K562 (cell line): ENCODE data around the gene DSC1. TPM values are rescaled to one million over a fixed set of nuclear protein-coding genes. Genes with fewer than 3 reads are reported as not detected.

Experiments
- ATAC-seq: fragments of 200-7000 bp; cut with Tn5 transposase; 3 replicates; pipeline ENCODE4 v1.9.1; 2020; ENCODE audit warnings: moderate library complexity
- BruUV-seq: library from RNA; stranded (reverse); fragments of 400-500 nt; replicated peaks from 2 replicates; lab custom pipeline; 2021; lab: Mats Ljungman, UMichigan
- CTCF ChIA-PET: fragments of 300-600 bp; formaldehyde crosslinking; extraction: SDS; loops from one replicate; lab custom pipeline; 2021; ENCODE audit warnings: low intra/inter-chr PET ratio; lab: Yijun Ruan, JAX
- POLR2A ChIA-PET: fragments of 300-600, 350-650 bp; sonication (Branson Sonifier 250); formaldehyde crosslinking; extraction: SDS; loops from one replicate; lab custom pipeline; 2021; ENCODE audit warnings: antibody characterized with exemption, inconsistent platforms; lab: Yijun Ruan, JAX
- DNase-seq, 4 experiments: peaks; one replicate each; pipeline versions ENCODE4 v3.0.0 to v3.0.0-alpha.2; 2011 to 2018; ENCODE audit warnings: low spot score in 3 of 4, mixed read lengths in 3 of 4; ENCODE audit errors: extremely low read depth in 1 of 4
- FAIRE-seq: peaks from 2 replicates; lab custom pipeline; 2011; peaks lifted over from hg19 to GRCh38; lab: Jason Lieb, UNC
- H2AFZ ChIP-seq: 2 replicates; pipeline ENCODE4 v1.6.0; 2011; ENCODE audit warnings: low read depth, low read length, control low read depth, inconsistent platforms
- H3K27ac ChIP-seq: fragments of 200-600 bp; 3 replicates; pipeline ENCODE4 v1.8.0; 2011; ENCODE audit warnings: low read depth, mild to moderate bottlenecking, control low read depth, inconsistent platforms, low read length, moderate library complexity, mixed read lengths; ENCODE audit errors: extremely low read depth
- H3K27me3 ChIP-seq, 2 experiments: fragments of 300-600 bp in 1 of 2; 2 replicates in 1 of 2; 3 replicates in 1 of 2; pipeline versions ENCODE4 v1.6.0 to v1.8.0; 2011; ENCODE audit warnings: inconsistent platforms in 2 of 2, low read length in 2 of 2, mild to moderate bottlenecking in 1 of 2, mixed read lengths in 1 of 2, moderate library complexity in 1 of 2; ENCODE audit not compliant: control insufficient read depth in 2 of 2, insufficient read depth in 2 of 2
- H3K36me3 ChIP-seq: fragments of 300-600 bp; 3 replicates; pipeline ENCODE4 v1.8.0; 2011; ENCODE audit warnings: mild to moderate bottlenecking, low read length, inconsistent platforms; ENCODE audit not compliant: control insufficient read depth, insufficient read depth
- H3K4me1 ChIP-seq, 2 experiments: fragments of 200-600 bp in 1 of 2; replicated peaks in 1 of 2; 2 replicates in 1 of 2; 3 replicates in 1 of 2; pipeline versions ENCODE4 v1.5.1 to v1.8.0; 2011; ENCODE audit warnings: inconsistent platforms in 2 of 2, low read length in 2 of 2, mild to moderate bottlenecking in 1 of 2, mixed read lengths in 1 of 2, moderate library complexity in 1 of 2; ENCODE audit not compliant: control insufficient read depth in 2 of 2, insufficient read depth in 2 of 2
- H3K4me2 ChIP-seq: 2 replicates; pipeline ENCODE4 v1.6.1; 2011; ENCODE audit warnings: low read length, control low read depth, inconsistent platforms, mixed read lengths; ENCODE audit not compliant: insufficient read depth
- H3K4me3 ChIP-seq: fragments of 200-600 bp; sonication (generic), shearing (Covaris generic); 2 replicates; pipeline ENCODE4 v1.5.1; 2016; ENCODE audit warnings: control low read depth, inconsistent platforms
- H3K79me2 ChIP-seq: fragments of 200-600 bp; 3 replicates; pipeline ENCODE4 v1.8.0; 2011; ENCODE audit warnings: low read length, inconsistent platforms; ENCODE audit not compliant: control insufficient read depth, insufficient read depth
- H3K9ac ChIP-seq, 2 experiments: 2 replicates each; pipeline versions ENCODE4 v1.6.0 to v1.6.1; 2011; ENCODE audit warnings: low read depth in 2 of 2, low read length in 2 of 2, control low read depth in 1 of 2, inconsistent platforms in 1 of 2, mild to moderate bottlenecking in 1 of 2, mixed read lengths in 1 of 2; ENCODE audit not compliant: insufficient read depth in 1 of 2
- H3K9me1 ChIP-seq: one replicate; pipeline ENCODE4 v1.6.0; 2011; ENCODE audit warnings: inconsistent platforms, mild to moderate bottlenecking, low read length, moderate library complexity; ENCODE audit not compliant: control insufficient read depth, insufficient read depth
- H3K9me3 ChIP-seq: replicated peaks from 2 replicates; pipeline ENCODE4 v1.5.1; 2011; ENCODE audit warnings: low read depth, low read length, inconsistent platforms; ENCODE audit not compliant: control insufficient read depth, insufficient read depth
- H4K20me1 ChIP-seq: replicated peaks from 2 replicates; pipeline ENCODE4 v1.6.1; 2011; ENCODE audit warnings: low read length, inconsistent platforms, mixed read lengths; ENCODE audit not compliant: control insufficient read depth, insufficient read depth
- CBX1 ChIP-seq: sonication (generic); IDR thresholded peaks from 2 replicates; pipeline ENCODE4 v1.6.1; 2016; ENCODE audit warnings: antibody characterized with exemption, low read depth, mild to moderate bottlenecking
- CEBPG ChIP-seq, 3 experiments: fragments of 200-800 bp in 1 of 3; sonication (Bioruptor generic) in 1 of 3; sonication (generic) in 1 of 3; formaldehyde crosslinking in 1 of 3; IDR thresholded peaks in 2 of 3; conservative IDR thresholded peaks in 1 of 3; 2 replicates each; pipeline versions ENCODE4 v1.6.1 to v1.8.0; 2016 to 2022; ENCODE audit warnings: missing compliant biosample characterization in 2 of 3, missing genetic modification characterization in 2 of 3, mild to moderate bottlenecking in 1 of 3, missing genetic modification reagents in 1 of 3
- CHCHD3 ChIP-seq: fragments of 250-450 bp; sonication (Bioruptor Pico); IDR thresholded peaks from 2 replicates; pipeline ENCODE4 v2.1.2; 2022; ENCODE audit warnings: mild to moderate bottlenecking
- CREM ChIP-seq: IDR thresholded peaks from 2 replicates; pipeline ENCODE4 v1.6.1; 2014; ENCODE audit warnings: antibody characterized with exemption, low read depth
- DMBX1 ChIP-seq: fragments of 250-450 bp; sonication (Bioruptor Pico); IDR thresholded peaks from 2 replicates; pipeline ENCODE4 v1.8.0; 2022; ENCODE audit warnings: inconsistent platforms, mild to moderate bottlenecking, moderate library complexity, borderline replicate concordance
- KLF10 ChIP-seq: fragments of 250-450 bp; sonication (Bioruptor Pico); IDR thresholded peaks from 2 replicates; pipeline ENCODE4 v1.6.1; 2021; ENCODE audit warnings: matching md5 sums
- KLF6 ChIP-seq: fragments of 250-450 bp; sonication (Bioruptor Pico); IDR thresholded peaks from 2 replicates; pipeline ENCODE4 v1.4.0; 2020; ENCODE audit warnings: mild to moderate bottlenecking, moderate library complexity, borderline replicate concordance
- PTTG1 ChIP-seq: fragments of 450-650 bp; IDR thresholded peaks from 2 replicates; pipeline ENCODE4 v1.6.1; 2016; ENCODE audit warnings: low read depth, mild to moderate bottlenecking, missing genetic modification characterization, missing compliant biosample characterization
- RBBP5 ChIP-seq: fragments of 200-600 bp; sonication (generic); IDR thresholded peaks from 2 replicates; pipeline ENCODE4 v1.6.1; 2012; ENCODE audit warnings: borderline replicate concordance, mild to moderate bottlenecking, low read length, control low read depth, inconsistent platforms; ENCODE audit not compliant: insufficient read depth, poor library complexity, severe bottlenecking
- STAG1 ChIP-seq: sonication (generic); formaldehyde crosslinking; IDR thresholded peaks from 2 replicates; pipeline ENCODE4 v1.5.0; 2020; ENCODE audit warnings: missing genetic modification reagents, borderline replicate concordance
- YY1 ChIP-seq, 3 experiments: IDR thresholded peaks; 2 replicates each; pipeline ENCODE4 v1.6.1; 2011; ENCODE audit warnings: low read length in 2 of 3, mild to moderate bottlenecking in 2 of 3, moderate library complexity in 2 of 3, borderline replicate concordance in 1 of 3, control low read depth in 1 of 3, low read depth in 1 of 3; ENCODE audit not compliant: insufficient read depth in 3 of 3, insufficient replicate concordance in 2 of 3, control insufficient read depth in 1 of 3, insufficient read length in 1 of 3; ENCODE audit errors: extremely low read depth in 1 of 3
- ZNF76 ChIP-seq: fragments of 250-450 bp; sonication (Bioruptor Pico); IDR thresholded peaks from 2 replicates; pipeline ENCODE4 v1.4.0; 2020; ENCODE audit warnings: mild to moderate bottlenecking, moderate library complexity, borderline replicate concordance
- WGBS: fragments of 100-300 bp; shearing (Covaris generic); methylation state at CpG from one replicate; pipeline ENCODE4 v1.1.6; 2016; ENCODE audit warnings: low coverage, mixed read lengths; ENCODE audit not compliant: insufficient coverage; ENCODE audit errors: missing lambda C conversion rate; 5-methylcytosine and 5-hydroxymethylcytosine counted together
- in situ Hi-C: fragments of 300-500 bp; cut with MboI; formaldehyde crosslinking; loops from 4 replicates; pipeline ENCODE4 v1.15.0; 2018; ENCODE audit warnings: inconsistent platforms, mixed read lengths
- intact Hi-C: fragments of 100-400 bp; cut with micrococcal nuclease; formaldehyde crosslinking; loops from 2 replicates; pipeline ENCODE4 v1.14.2; 2022
- polyA plus RNA-seq, 8 experiments: library from polyadenylated mRNA; depleted of rRNA in 4 of 8; stranded (reverse) in 5 of 8; unstranded in 3 of 8; fragments of >200 nt; fragmentation: Nextera tagmentation in 2 of 8; fragmentation: Illumina TruSeq in 1 of 8; extraction: Ambion mirVana in 2 of 8; extraction: Trizol in 1 of 8; gene quantifications; 2 replicates each; pipeline versions ENCODE4 v1.2.1 to v1.2.3, GENCODE V29; 2011 to 2014; ENCODE audit warnings: inconsistent platforms in 1 of 8, missing spikeins in 1 of 8
- total RNA-seq, 7 experiments: library from RNA; depleted of rRNA in 6 of 7; stranded (reverse); fragments of >200 nt in 6 of 7; fragmentation: Illumina TruSeq in 2 of 7; extraction: Trizol in 2 of 7; gene quantifications; 2 replicates each; pipeline versions ENCODE4 v1.2.1 to v1.2.3, GENCODE V29; 2011 to 2021; ENCODE audit warnings: low replicate concordance in 1 of 7
- TF ChIP-seq, protein P1 (sequence below): fragments of 250-450 bp; sonication (Bioruptor Pico); IDR thresholded peaks from 2 replicates; pipeline ENCODE4 v1.5.0; 2022; ENCODE audit warnings: mild to moderate bottlenecking
- TF ChIP-seq, protein P2 (sequence below), 2 experiments: IDR thresholded peaks in 1 of 2; conservative IDR thresholded peaks in 1 of 2; 2 replicates each; pipeline ENCODE4 v1.6.1; 2016; ENCODE audit warnings: low read depth in 2 of 2, mild to moderate bottlenecking in 1 of 2, missing compliant biosample characterization in 1 of 2, missing genetic modification characterization in 1 of 2, moderate library complexity in 1 of 2

Gene DSC1
- total and polyA plus RNA-seq, 9 of the 15 experiments (the other 6 are each of a cell fraction or from before 2014, with no cell fraction given), result 0.04 to 0.07 (median 0.05) TPM; not detected in 4

DNA sequence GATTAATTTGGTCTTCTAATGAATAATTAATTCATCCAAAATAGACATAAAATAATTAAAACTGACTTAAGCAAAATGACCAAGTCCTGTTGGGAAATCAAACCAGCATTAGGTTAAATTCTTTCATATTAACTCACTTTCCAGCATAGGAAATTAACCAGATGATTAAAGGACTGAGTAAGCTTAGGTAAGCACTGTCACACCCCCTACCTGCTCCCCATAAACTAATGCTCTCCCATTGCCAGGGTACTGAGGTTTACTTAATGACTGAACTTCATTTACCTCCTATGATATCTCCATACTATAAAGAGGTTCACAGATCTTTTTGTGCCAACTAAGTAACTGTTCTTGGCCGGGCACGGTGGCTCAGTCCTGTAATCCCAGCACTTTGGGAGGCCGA is 74.1 kb downstream of the DSC1 start:
- H3K27ac ChIP-seq, result no peak overlapping the region
- no peak overlapping the region for H3K4me3 ChIP-seq
- H3K9ac ChIP-seq, result no peak overlapping the region
- H3K27me3 ChIP-seq, result no peaks in the 10 kb centered on the region
- H3K79me2 ChIP-seq, result no peaks in the 10 kb centered on the region
- H2AFZ ChIP-seq, result no peak overlapping the region
- WGBS, result 78% methylated on average over 3 of the region's 3 CpGs
- in situ Hi-C loops (no loop called here), intact Hi-C loops (no loop called here)
- H3K4me1 ChIP-seq, result no peaks in the 10 kb centered on the region
- ATAC-seq (no peak), DNase-seq (no peak), FAIRE-seq (no peak)
- ChIA-PET CTCF (no interaction called here), POLR2A (interaction anchor here (0.8 to 1.0 kb wide), 2 partner anchors 9 to 11 kb away, joined by 3 to 4 read pairs; no protein-coding TSS in a partner anchor)
- no TSS peak for BruUV-seq
- H4K20me1 ChIP-seq, result no peaks in the 10 kb centered on the region
- H3K9me3 ChIP-seq, result no peaks in the 10 kb centered on the region
- no peaks in the 10 kb centered on the region for H3K9me1 ChIP-seq
- H3K4me2 ChIP-seq, result no peak overlapping the region
- peaks cover 51% of the 10 kb centered on the region for H3K36me3 ChIP-seq
- TF ChIP-seq, protein P1, sequence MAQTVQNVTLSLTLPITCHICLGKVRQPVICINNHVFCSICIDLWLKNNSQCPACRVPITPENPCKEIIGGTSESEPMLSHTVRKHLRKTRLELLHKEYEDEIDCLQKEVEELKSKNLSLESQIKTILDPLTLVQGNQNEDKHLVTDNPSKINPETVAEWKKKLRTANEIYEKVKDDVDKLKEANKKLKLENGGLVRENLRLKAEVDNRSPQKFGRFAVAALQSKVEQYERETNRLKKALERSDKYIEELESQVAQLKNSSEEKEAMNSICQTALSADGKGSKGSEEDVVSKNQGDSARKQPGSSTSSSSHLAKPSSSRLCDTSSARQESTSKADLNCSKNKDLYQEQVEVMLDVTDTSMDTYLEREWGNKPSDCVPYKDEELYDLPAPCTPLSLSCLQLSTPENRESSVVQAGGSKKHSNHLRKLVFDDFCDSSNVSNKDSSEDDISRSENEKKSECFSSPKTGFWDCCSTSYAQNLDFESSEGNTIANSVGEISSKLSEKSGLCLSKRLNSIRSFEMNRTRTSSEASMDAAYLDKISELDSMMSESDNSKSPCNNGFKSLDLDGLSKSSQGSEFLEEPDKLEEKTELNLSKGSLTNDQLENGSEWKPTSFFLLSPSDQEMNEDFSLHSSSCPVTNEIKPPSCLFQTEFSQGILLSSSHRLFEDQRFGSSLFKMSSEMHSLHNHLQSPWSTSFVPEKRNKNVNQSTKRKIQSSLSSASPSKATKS (CRISPR knock-in tag), result no peak
- TF ChIP-seq ZNF76 (no peak), CREM (no peak), CHCHD3 (no peak), CEBPG (CRISPR knock-in tag; IDR thresholded peaks at IDR 0.05) (no peak), CEBPG (tag; conservative IDR thresholded peaks at IDR 0.05 in 1 of 2, IDR thresholded peaks at IDR 0.05 in 1 of 2) (no peak), YY1 (IDR thresholded peaks at IDR 0.05; ENCODE audit: borderline replicate concordance in 1 of 3, control insufficient read depth in 1 of 3, extremely low read depth in 1 of 3, insufficient read depth in 3 of 3, insufficient read length in 1 of 3, insufficient replicate concordance in 2 of 3, low read depth in 1 of 3, low read length in 2 of 3) (no peak), KLF10 (no peak), PTTG1 (tag) (no peak), RBBP5 (no peak), CBX1 (no peak), STAG1 (CRISPR knock-in tag) (no peak), KLF6 (CRISPR knock-in tag) (no peak), DMBX1 (CRISPR knock-in tag) (no peak)
- TF ChIP-seq, protein P2, sequence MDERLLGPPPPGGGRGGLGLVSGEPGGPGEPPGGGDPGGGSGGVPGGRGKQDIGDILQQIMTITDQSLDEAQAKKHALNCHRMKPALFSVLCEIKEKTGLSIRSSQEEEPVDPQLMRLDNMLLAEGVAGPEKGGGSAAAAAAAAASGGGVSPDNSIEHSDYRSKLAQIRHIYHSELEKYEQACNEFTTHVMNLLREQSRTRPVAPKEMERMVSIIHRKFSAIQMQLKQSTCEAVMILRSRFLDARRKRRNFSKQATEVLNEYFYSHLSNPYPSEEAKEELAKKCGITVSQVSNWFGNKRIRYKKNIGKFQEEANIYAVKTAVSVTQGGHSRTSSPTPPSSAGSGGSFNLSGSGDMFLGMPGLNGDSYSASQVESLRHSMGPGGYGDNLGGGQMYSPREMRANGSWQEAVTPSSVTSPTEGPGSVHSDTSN (CRISPR knock-in tag; IDR thresholded peaks at IDR 0.05; ENCODE audit: low read depth), result no peak
- TF ChIP-seq, protein P2 (tag; conservative IDR thresholded peaks at IDR 0.05; ENCODE audit: low read depth), result no peak
